ENCODE measurements around the gene COPG1.

DNA sequence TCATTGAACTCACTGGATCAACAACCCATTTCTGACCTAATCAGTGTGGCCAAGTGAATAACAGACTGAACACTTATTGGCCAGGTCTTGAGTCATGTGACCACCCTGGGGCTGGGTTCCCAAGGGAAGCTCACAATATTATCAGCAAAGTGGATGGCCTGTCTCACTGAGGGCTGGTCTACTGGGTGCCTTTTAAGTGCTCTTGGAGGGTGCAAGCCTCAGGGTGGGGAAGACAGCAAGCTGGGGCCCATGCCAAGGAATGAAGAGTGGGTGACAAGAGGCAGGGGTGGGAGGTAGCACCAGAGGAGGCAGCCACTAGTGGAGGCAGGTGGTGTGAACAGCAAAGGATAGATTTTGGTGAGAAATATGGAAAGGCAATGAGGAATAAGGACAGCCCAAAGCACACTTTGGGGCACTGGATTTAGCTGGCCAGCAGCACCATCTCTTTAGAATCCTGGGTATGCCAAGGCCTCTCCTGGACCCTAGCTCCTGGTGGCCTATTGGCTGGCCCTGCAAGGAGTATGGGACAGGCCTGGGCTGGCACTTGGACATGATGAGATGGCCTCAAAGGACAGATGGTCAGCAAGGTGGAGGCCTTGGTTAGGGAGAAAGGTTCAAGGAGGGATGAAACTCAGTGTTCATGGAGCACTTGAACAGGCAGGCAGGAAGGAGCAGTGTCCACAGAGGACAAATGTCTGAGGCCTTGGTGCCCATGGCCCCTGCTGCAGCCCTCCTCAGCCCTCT, 63.4 kb downstream of the COPG1 start:
- TF ChIP-seq POLR2A (IDR thresholded peaks at IDR 0.05) (peak in 1 of 3 donors; percentile 5), POLR2AphosphoS5 (IDR thresholded peaks at IDR 0.05) (peak in 1 of 3 donors; percentile 19)
- TF ChIP-seq, protein P1, sequence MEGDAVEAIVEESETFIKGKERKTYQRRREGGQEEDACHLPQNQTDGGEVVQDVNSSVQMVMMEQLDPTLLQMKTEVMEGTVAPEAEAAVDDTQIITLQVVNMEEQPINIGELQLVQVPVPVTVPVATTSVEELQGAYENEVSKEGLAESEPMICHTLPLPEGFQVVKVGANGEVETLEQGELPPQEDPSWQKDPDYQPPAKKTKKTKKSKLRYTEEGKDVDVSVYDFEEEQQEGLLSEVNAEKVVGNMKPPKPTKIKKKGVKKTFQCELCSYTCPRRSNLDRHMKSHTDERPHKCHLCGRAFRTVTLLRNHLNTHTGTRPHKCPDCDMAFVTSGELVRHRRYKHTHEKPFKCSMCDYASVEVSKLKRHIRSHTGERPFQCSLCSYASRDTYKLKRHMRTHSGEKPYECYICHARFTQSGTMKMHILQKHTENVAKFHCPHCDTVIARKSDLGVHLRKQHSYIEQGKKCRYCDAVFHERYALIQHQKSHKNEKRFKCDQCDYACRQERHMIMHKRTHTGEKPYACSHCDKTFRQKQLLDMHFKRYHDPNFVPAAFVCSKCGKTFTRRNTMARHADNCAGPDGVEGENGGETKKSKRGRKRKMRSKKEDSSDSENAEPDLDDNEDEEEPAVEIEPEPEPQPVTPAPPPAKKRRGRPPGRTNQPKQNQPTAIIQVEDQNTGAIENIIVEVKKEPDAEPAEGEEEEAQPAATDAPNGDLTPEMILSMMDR (IDR thresholded peaks at IDR 0.05 in 8 of 11, conservative IDR thresholded peaks at IDR 0.05 in 3 of 11), result no peak
